GM12878 (cell line): Measurements from ENCODE around the gene SCAI. TPM values are rescaled to one million over a fixed set of nuclear protein-coding genes. Genes with fewer than 3 reads are reported as not detected.

Experiments
- ATAC-seq: fragments of 200-7000 bp; cut with Tn5 transposase; 3 replicates; pipeline ENCODE4 v1.9.1; 2020; ENCODE audit warnings: mild to moderate bottlenecking, moderate library complexity
- BruUV-seq: library from RNA; stranded (reverse); fragments of 400-500 nt; replicated peaks from 2 replicates; lab custom pipeline; 2021; lab: Mats Ljungman, UMichigan
- CTCF ChIA-PET: fragments of 300-600 bp; sonication (Branson Sonifier 250); formaldehyde crosslinking; extraction: SDS; loops from one replicate; lab custom pipeline; 2021; ENCODE audit warnings: inconsistent platforms; lab: Yijun Ruan, JAX
- POLR2A ChIA-PET: fragments of 350-600 bp; formaldehyde crosslinking; extraction: SDS; loops from one replicate; lab custom pipeline; 2021; ENCODE audit warnings: inconsistent platforms; lab: Charles Lee
- RAD21 ChIA-PET: fragments of 300-600 bp; sonication (Branson Sonifier 250); formaldehyde crosslinking; loops from one replicate; lab custom pipeline; 2023; ENCODE audit warnings: antibody characterized with exemption; ENCODE audit not compliant: unreplicated experiment; lab: Charles Lee
- SMC1A ChIA-PET: fragments of 300-600 bp; sonication (Branson Sonifier 250); formaldehyde crosslinking; loops from one replicate; lab custom pipeline; 2023; ENCODE audit not compliant: unreplicated experiment, uncharacterized antibody; lab: Charles Lee
- DNase-seq: peaks from one replicate; pipeline ENCODE4 v3.0.0-alpha.2; 2011; ENCODE audit warnings: low read depth, low spot score
- FAIRE-seq: peaks from 3 replicates; lab custom pipeline; 2011; peaks lifted over from hg19 to GRCh38; lab: Jason Lieb, UNC
- H2AFZ ChIP-seq: 2 replicates; pipeline ENCODE4 v1.6.0; 2011; ENCODE audit warnings: low read depth, low read length, control low read depth; ENCODE audit not compliant: control insufficient read depth
- H3K27ac ChIP-seq: 2 replicates; pipeline ENCODE4 v1.5.1; 2011; ENCODE audit warnings: control low read depth; ENCODE audit not compliant: control insufficient read depth, insufficient read depth
- H3K27me3 ChIP-seq, 2 experiments: replicated peaks in 1 of 2; 2 replicates each; pipeline versions ENCODE4 v1.6.0 to v1.6.1; 2011; ENCODE audit warnings: low read length in 1 of 2; ENCODE audit not compliant: control insufficient read depth in 2 of 2, insufficient read depth in 2 of 2
- H3K36me3 ChIP-seq, 2 experiments: 2 replicates each; pipeline ENCODE4 v1.5.1; 2011; ENCODE audit warnings: low read length in 1 of 2; ENCODE audit not compliant: control insufficient read depth in 2 of 2, insufficient read depth in 2 of 2
- H3K4me1 ChIP-seq: 2 replicates; pipeline ENCODE4 v1.6.1; 2011; ENCODE audit warnings: mild to moderate bottlenecking, low read length, moderate library complexity, mixed read lengths; ENCODE audit not compliant: control insufficient read depth, insufficient read depth
- H3K4me2 ChIP-seq: 2 replicates; pipeline ENCODE4 v1.6.0; 2011; ENCODE audit warnings: control low read depth; ENCODE audit not compliant: control insufficient read depth, insufficient read depth
- H3K4me3 ChIP-seq: fragments of 200-600 bp; sonication (generic); 2 replicates; pipeline ENCODE4 v1.5.1; 2016
- H3K79me2 ChIP-seq: 2 replicates; pipeline ENCODE4 v1.6.0; 2011; ENCODE audit warnings: low read length; ENCODE audit not compliant: control insufficient read depth, insufficient read depth
- H3K9ac ChIP-seq: 2 replicates; pipeline ENCODE4 v1.8.0; 2011; ENCODE audit warnings: low read length, control low read depth, mixed read lengths; ENCODE audit not compliant: control insufficient read depth, insufficient read depth
- H3K9me3 ChIP-seq: replicated peaks from 3 replicates; pipeline ENCODE4 v1.5.1; 2011; ENCODE audit warnings: mild to moderate bottlenecking, low read length; ENCODE audit not compliant: control insufficient read depth, insufficient read depth
- H4K20me1 ChIP-seq: 2 replicates; pipeline ENCODE4 v1.6.0; 2011; ENCODE audit not compliant: control insufficient read depth, insufficient read depth
- CHD4 ChIP-seq: fragments of 200-600 bp; sonication (generic); IDR thresholded peaks from 2 replicates; pipeline ENCODE4 v1.6.1; 2016; ENCODE audit warnings: mild to moderate bottlenecking
- EP300 ChIP-seq, 2 experiments: fragments of 150-350 bp in 1 of 2; IDR thresholded peaks; 2 replicates each; pipeline ENCODE4 v1.6.1; 2011 to 2012; ENCODE audit warnings: low read depth in 2 of 2, low read length in 2 of 2, borderline replicate concordance in 1 of 2, improper control_type of control experiment in 1 of 2, inconsistent platforms in 1 of 2; ENCODE audit not compliant: control insufficient read depth in 1 of 2
- HDAC6 ChIP-seq: fragments of 200-600 bp; sonication (generic); IDR thresholded peaks from one replicate; pipeline ENCODE4 v1.8.0; 2017; ENCODE audit warnings: antibody characterized with exemption; ENCODE audit not compliant: unreplicated experiment
- KLF5 ChIP-seq: fragments of 450-650 bp; IDR thresholded peaks from 2 replicates; pipeline ENCODE4 v1.6.1; 2014; ENCODE audit warnings: mild to moderate bottlenecking; ENCODE audit not compliant: partially characterized antibody
- LARP7 ChIP-seq: fragments of 450-650 bp; IDR thresholded peaks from 2 replicates; pipeline ENCODE4 v1.6.1; 2017; ENCODE audit warnings: mild to moderate bottlenecking
- NR2C2 ChIP-seq: IDR thresholded peaks from 2 replicates; pipeline ENCODE4 v1.6.1; 2011; ENCODE audit warnings: borderline replicate concordance, low read depth; ENCODE audit not compliant: control insufficient read depth, insufficient read length
- PAX8 ChIP-seq: fragments of 450-650 bp; IDR thresholded peaks from 2 replicates; pipeline ENCODE4 v1.6.1; 2017; ENCODE audit warnings: mild to moderate bottlenecking, moderate library complexity
- POLR2AphosphoS5 ChIP-seq: IDR thresholded peaks from 2 replicates; pipeline ENCODE4 v1.6.1; 2011; ENCODE audit warnings: mild to moderate bottlenecking, low read length, inconsistent platforms
- RAD21 ChIP-seq: IDR thresholded peaks from 2 replicates; pipeline ENCODE4 v1.6.1; 2011; ENCODE audit warnings: mild to moderate bottlenecking, low read depth, low read length, moderate library complexity; ENCODE audit not compliant: insufficient read depth
- RBBP5 ChIP-seq: fragments of 200-600 bp; sonication (generic); conservative IDR thresholded peaks from 2 replicates; pipeline ENCODE4 v1.6.1; 2016
- SIX5 ChIP-seq: IDR thresholded peaks from 2 replicates; pipeline ENCODE4 v1.6.1; 2011; ENCODE audit warnings: mild to moderate bottlenecking, low read depth, low read length, moderate library complexity; ENCODE audit not compliant: severe bottlenecking
- SMAD1 ChIP-seq: fragments of 450-650 bp; IDR thresholded peaks from 2 replicates; pipeline ENCODE4 v1.6.1; 2018; ENCODE audit warnings: mild to moderate bottlenecking, low read depth; ENCODE audit not compliant: partially characterized antibody
- TCF7 ChIP-seq: IDR thresholded peaks from 2 replicates; pipeline ENCODE4 v1.6.1; 2014; ENCODE audit warnings: antibody characterized with exemption, borderline replicate concordance
- ZNF217 ChIP-seq: fragments of 450-650 bp; IDR thresholded peaks from 2 replicates; pipeline ENCODE4 v1.6.1; 2017; ENCODE audit warnings: antibody characterized with exemption, mild to moderate bottlenecking
- ZNF274 ChIP-seq: IDR thresholded peaks from one replicate; pipeline ENCODE4 v1.8.0; 2011; ENCODE audit not compliant: insufficient read length, insufficient read depth
- WGBS: methylation state at CpG from one replicate; pipeline ENCODE4 v1.1.6; 2016; ENCODE audit warnings: low lambda C conversion rate; ENCODE audit not compliant: insufficient replicate concordance, insufficient coverage; ENCODE audit errors: missing lambda C conversion rate; 5-methylcytosine and 5-hydroxymethylcytosine counted together
- in situ Hi-C: fragments of 300-500 bp; cut with MboI; formaldehyde crosslinking; loops from 9 replicates; pipeline ENCODE4 v1.14.3; 2018; ENCODE audit warnings: mixed read lengths
- intact Hi-C: fragments of 100-400 bp; cut with micrococcal nuclease; formaldehyde crosslinking; loops from one replicate; pipeline ENCODE4 v1.14.2; 2022; ENCODE audit not compliant: unreplicated experiment
- polyA plus RNA-seq, 11 experiments: library from polyadenylated mRNA; depleted of rRNA in 4 of 11; unstranded in 6 of 11; stranded (reverse) in 5 of 11; fragments of >200 nt; fragmentation: Nextera tagmentation in 4 of 11; fragmentation: Illumina TruSeq in 1 of 11; extraction: Ambion mirVana in 4 of 11; extraction: Trizol in 1 of 11; gene quantifications; 1 replicate in 1 of 11; 2 replicates in 10 of 11; pipeline versions ENCODE4 v1.2.1 to v1.2.3, GENCODE V29; 2011 to 2016; ENCODE audit warnings: inconsistent platforms in 2 of 11, missing spikeins in 2 of 11, low read depth in 1 of 11
- total RNA-seq, 4 experiments: library from RNA; depleted of rRNA in 3 of 4; stranded (reverse); fragments of >200 nt in 3 of 4; fragmentation: Illumina TruSeq in 1 of 4; extraction: Trizol in 1 of 4; gene quantifications; 2 replicates each; pipeline versions ENCODE4 v1.2.1 to v1.2.3, GENCODE V29; 2013 to 2021
- TF ChIP-seq, protein P1 (sequence below): fragments of 150-350 bp; IDR thresholded peaks from 2 replicates; pipeline ENCODE4 v1.6.1; 2014; ENCODE audit warnings: mild to moderate bottlenecking, low read depth, low read length
- TF ChIP-seq, protein P2 (sequence below): fragments of 150-350 bp; IDR thresholded peaks from 2 replicates; pipeline ENCODE4 v1.6.1; 2016; ENCODE audit warnings: low read depth, low read length
- TF ChIP-seq, protein P3 (sequence below): IDR thresholded peaks from 2 replicates; pipeline ENCODE4 v1.6.1; 2012; ENCODE audit warnings: low read depth, low read length, improper control_type of control experiment

SCAI gene
- total and polyA plus RNA-seq, 10 of the 15 experiments (the other 5 are each of a cell fraction or from before 2014, with no cell fraction given) = 0.52 to 8.8 (median 5.1) TPM

DNA sequence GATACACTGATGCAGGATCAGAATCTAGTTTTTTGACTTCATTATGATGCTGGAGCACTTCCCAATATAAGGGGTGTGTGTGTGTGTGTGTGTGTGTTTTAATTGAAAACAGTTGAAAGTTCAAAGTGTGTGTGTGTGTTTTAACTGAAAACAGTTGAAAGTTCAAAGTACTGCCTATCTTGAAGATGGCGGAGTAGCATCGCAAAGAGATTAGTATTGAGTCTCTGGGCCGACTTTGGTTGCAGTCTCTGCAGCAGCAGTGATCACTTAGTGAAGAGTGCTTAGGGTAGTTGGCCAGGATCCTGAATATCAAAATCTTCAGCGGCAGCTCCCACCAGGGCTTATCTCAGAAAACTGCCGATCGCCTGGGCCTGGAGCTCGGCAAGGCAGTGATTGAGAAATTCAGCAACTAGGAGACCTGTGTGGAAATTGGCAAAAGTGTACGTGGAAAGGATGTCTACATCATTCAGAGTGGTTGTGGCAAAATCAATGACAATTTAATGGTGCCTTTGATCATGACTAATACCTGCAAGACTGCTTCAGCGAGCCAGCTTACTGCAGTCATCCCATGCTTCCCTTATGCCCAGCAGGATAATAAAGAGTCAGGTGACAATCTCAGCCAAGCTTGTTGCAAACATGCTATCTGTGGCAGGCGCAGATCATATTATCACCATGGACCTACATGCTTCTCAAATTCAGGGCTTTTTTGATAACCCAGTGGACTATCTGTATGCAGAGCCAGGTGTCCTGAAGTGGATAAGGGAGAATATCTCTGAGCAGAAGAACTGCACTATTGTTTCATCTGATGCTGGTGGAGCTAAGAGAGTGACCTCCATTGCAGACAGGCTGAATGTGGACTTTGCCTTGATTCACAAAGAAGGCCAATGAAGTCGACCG lies 7.3 kb upstream of the SCAI start:
- POLR2A ChIA-PET = interaction anchor here (0.6 kb wide), 2 partner anchors 247 to 289 kb away, joined by 3 read pairs; no protein-coding TSS in a partner anchor
- TF ChIP-seq KLF5 = no peak
- TF ChIP-seq RBBP5 = no peak
- no peak for TF ChIP-seq HDAC6
- TF ChIP-seq NR2C2 = no peak
- TF ChIP-seq, protein P1, sequence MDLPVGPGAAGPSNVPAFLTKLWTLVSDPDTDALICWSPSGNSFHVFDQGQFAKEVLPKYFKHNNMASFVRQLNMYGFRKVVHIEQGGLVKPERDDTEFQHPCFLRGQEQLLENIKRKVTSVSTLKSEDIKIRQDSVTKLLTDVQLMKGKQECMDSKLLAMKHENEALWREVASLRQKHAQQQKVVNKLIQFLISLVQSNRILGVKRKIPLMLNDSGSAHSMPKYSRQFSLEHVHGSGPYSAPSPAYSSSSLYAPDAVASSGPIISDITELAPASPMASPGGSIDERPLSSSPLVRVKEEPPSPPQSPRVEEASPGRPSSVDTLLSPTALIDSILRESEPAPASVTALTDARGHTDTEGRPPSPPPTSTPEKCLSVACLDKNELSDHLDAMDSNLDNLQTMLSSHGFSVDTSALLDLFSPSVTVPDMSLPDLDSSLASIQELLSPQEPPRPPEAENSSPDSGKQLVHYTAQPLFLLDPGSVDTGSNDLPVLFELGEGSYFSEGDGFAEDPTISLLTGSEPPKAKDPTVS = no peak
- TF ChIP-seq POLR2AphosphoS5 = no peak
- no peak for TF ChIP-seq SMAD1
- no peak for TF ChIP-seq RAD21
- no peak for TF ChIP-seq TCF7
- no peak for TF ChIP-seq ZNF217
- TF ChIP-seq LARP7 = no peak
- no peak for TF ChIP-seq CHD4
- TF ChIP-seq PAX8 = no peak
- TF ChIP-seq EP300 (IDR thresholded peaks at IDR 0.05; ENCODE audit: borderline replicate concordance in 1 of 2, control insufficient read depth in 1 of 2, low read depth in 2 of 2, low read length in 2 of 2) = no peak
- TF ChIP-seq, protein P2, sequence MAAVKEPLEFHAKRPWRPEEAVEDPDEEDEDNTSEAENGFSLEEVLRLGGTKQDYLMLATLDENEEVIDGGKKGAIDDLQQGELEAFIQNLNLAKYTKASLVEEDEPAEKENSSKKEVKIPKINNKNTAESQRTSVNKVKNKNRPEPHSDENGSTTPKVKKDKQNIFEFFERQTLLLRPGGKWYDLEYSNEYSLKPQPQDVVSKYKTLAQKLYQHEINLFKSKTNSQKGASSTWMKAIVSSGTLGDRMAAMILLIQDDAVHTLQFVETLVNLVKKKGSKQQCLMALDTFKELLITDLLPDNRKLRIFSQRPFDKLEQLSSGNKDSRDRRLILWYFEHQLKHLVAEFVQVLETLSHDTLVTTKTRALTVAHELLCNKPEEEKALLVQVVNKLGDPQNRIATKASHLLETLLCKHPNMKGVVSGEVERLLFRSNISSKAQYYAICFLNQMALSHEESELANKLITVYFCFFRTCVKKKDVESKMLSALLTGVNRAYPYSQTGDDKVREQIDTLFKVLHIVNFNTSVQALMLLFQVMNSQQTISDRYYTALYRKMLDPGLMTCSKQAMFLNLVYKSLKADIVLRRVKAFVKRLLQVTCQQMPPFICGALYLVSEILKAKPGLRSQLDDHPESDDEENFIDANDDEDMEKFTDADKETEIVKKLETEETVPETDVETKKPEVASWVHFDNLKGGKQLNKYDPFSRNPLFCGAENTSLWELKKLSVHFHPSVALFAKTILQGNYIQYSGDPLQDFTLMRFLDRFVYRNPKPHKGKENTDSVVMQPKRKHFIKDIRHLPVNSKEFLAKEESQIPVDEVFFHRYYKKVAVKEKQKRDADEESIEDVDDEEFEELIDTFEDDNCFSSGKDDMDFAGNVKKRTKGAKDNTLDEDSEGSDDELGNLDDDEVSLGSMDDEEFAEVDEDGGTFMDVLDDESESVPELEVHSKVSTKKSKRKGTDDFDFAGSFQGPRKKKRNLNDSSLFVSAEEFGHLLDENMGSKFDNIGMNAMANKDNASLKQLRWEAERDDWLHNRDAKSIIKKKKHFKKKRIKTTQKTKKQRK = no peak
- no peak for TF ChIP-seq ZNF274
- TF ChIP-seq SIX5 = no peak
- TF ChIP-seq, protein P3, sequence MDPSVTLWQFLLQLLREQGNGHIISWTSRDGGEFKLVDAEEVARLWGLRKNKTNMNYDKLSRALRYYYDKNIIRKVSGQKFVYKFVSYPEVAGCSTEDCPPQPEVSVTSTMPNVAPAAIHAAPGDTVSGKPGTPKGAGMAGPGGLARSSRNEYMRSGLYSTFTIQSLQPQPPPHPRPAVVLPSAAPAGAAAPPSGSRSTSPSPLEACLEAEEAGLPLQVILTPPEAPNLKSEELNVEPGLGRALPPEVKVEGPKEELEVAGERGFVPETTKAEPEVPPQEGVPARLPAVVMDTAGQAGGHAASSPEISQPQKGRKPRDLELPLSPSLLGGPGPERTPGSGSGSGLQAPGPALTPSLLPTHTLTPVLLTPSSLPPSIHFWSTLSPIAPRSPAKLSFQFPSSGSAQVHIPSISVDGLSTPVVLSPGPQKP = no peak
- SMC1A ChIA-PET = interaction anchor here (1.2 kb wide), 1 partner anchor 48 kb away, joined by 3 read pairs; no protein-coding TSS in a partner anchor
- RAD21 ChIA-PET = no interaction called here
- Histone ChIP-seq H2AFZ (no peak overlapping the region), H3K9me3 (no peaks in the 10 kb centered on the region), H3K36me3 (peaks cover 6 to 18% of the 10 kb centered on the region in 2 experiments), H3K4me1 (peaks cover 7% of the 10 kb centered on the region), H3K4me3 (no peak overlapping the region), H3K27ac (no peak overlapping the region), H3K27me3 (no peaks in the 10 kb centered on the region), H3K9ac (no peak overlapping the region), H4K20me1 (no peaks in the 10 kb centered on the region), H3K4me2 (no peak overlapping the region), H3K79me2 (no peaks in the 10 kb centered on the region)
- in situ Hi-C loops (no loop called here), intact Hi-C loops (no loop called here)
- ATAC-seq (no peak), DNase-seq (no peak), FAIRE-seq (no peak)
- no TSS peak for BruUV-seq
- WGBS = 94% methylated on average over 12 of the region's 12 CpGs
- CTCF ChIA-PET = no interaction called here
